ENCODE data around the gene ANP32A. TPM values are rescaled to one million over a fixed set of nuclear protein-coding genes. Genes with fewer than 3 reads are reported as not detected.

The ANP32A gene
- total RNA-seq, 1 experiment from 2014 or later: 220 TPM

- BruUV-seq (replicated peaks): no TSS peak
- peak overlapping the region; percentile 96 for H3K4me2 ChIP-seq (ENCODE audit: low read length)
- ATAC-seq (peak; percentile 31), DNase-seq (ENCODE audit: low read depth, low spot score) (no peak)
- H3K79me2 ChIP-seq (ENCODE audit: insufficient read depth, low read length): peaks cover 94% of the 10 kb centered on the region
- peak overlapping the region; percentile 72 to 82 for H3K4me3 ChIP-seq (replicated peaks in 1 of 2; ENCODE audit: low read depth in 1 of 2, low read length in 2 of 2)
- POLR2A ChIA-PET: no interaction called here
- no peaks in the 10 kb centered on the region for H3K9me2 ChIP-seq (ENCODE audit: insufficient read depth)
- peak overlapping the region; percentile 91 for H3K9ac ChIP-seq (ENCODE audit: low read length)
- H3K27ac ChIP-seq (ENCODE audit: low read depth, low read length): peak overlapping the region; percentile 96
- H3K4me1 ChIP-seq (ENCODE audit: control insufficient read depth in 1 of 2, insufficient read depth in 2 of 2, low read length in 2 of 2): peaks cover 22 to 46% of the 10 kb centered on the region in 2 experiments
- 0 out of 4 replicates have a peak, but pooled peaks cover 0 to 3% of the 10 kb centered on the region in 2 experiments for H3K36me3 ChIP-seq (ENCODE audit: control insufficient read depth in 1 of 2, insufficient read depth in 2 of 2, low read length in 2 of 2)
- no peaks in the 10 kb centered on the region for H3K9me3 ChIP-seq (ENCODE audit: control insufficient read depth in 1 of 2, insufficient read depth in 1 of 2, low read depth in 1 of 2, low read length in 2 of 2)
- no peaks in the 10 kb centered on the region for H3K27me3 ChIP-seq (ENCODE audit: insufficient read depth, low read length)
- RAD21 ChIA-PET (ENCODE audit: low non-redundant PET in 1 of 2, low total read pairs in 2 of 2, uncharacterized antibody in 2 of 2, unreplicated experiment in 2 of 2): interaction anchor here in 1 of 2 experiments (0.7 kb wide), 1 partner anchor 93 kb away, joined by 3 read pairs; no protein-coding TSS in a partner anchor
- intact Hi-C loops (cut with micrococcal nuclease): no loop called here
- no peak overlapping the region for H2AFZ ChIP-seq (ENCODE audit: low read depth, low read length, poor library complexity, severe bottlenecking)
- CTCF ChIA-PET: interaction anchor here (1.5 to 1.6 kb wide), 2 partner anchors 13 to 58 kb away, joined by 4 to 7 read pairs; no protein-coding TSS in a partner anchor
- peaks cover 11% of the 10 kb centered on the region; the same call in 1 of the 2 replicates for H4K20me1 ChIP-seq (ENCODE audit: insufficient read depth)
- no peak for TF ChIP-seq CEBPB (IDR thresholded peaks at IDR 0.05; ENCODE audit: low read depth)
- no peak for TF ChIP-seq EZH2 (IDR thresholded peaks at IDR 0.05)
- TF ChIP-seq SIN3A (IDR thresholded peaks at IDR 0.05; ENCODE audit: low read depth): no peak
- no peak for TF ChIP-seq CBX3 (IDR thresholded peaks at IDR 0.05; ENCODE audit: low read depth)
- TF ChIP-seq MAX (IDR thresholded peaks at IDR 0.05): peak; percentile 38
- no peak for TF ChIP-seq EZH2phosphoT487 (IDR thresholded peaks at IDR 0.05; ENCODE audit: borderline replicate concordance)
- TF ChIP-seq SP1 (IDR thresholded peaks at IDR 0.05; ENCODE audit: low read depth): no peak
- TF ChIP-seq RAD21 (IDR thresholded peaks at IDR 0.05; ENCODE audit: low read depth): no peak
- peak; percentile 51 for TF ChIP-seq POLR2AphosphoS5 (IDR thresholded peaks at IDR 0.05; ENCODE audit: low read depth, low read length)
- TF ChIP-seq FOSL1 (IDR thresholded peaks at IDR 0.05; ENCODE audit: low read depth): no peak
- TF ChIP-seq ZBTB33 (IDR thresholded peaks at IDR 0.05; ENCODE audit: extremely low read depth, insufficient replicate concordance, low read length): no peak
- no peak for TF ChIP-seq ATF3 (IDR thresholded peaks at IDR 0.05)
- TF ChIP-seq CTCF (IDR thresholded peaks at IDR 0.05 in 2 of 3, conservative IDR thresholded peaks at IDR 0.05 in 1 of 3; ENCODE audit: borderline replicate concordance in 1 of 3, insufficient read depth in 1 of 3, low read depth in 2 of 3, low read length in 2 of 3): no peak
- TF ChIP-seq SRF (IDR thresholded peaks at IDR 0.05; ENCODE audit: low read depth): no peak
- no peak for TF ChIP-seq ELF1 (IDR thresholded peaks at IDR 0.05; ENCODE audit: borderline replicate concordance, low read depth)
- peak; percentile 32 for TF ChIP-seq ZFX (IDR thresholded peaks at IDR 0.05)
- no peak for TF ChIP-seq REST (IDR thresholded peaks at IDR 0.05; ENCODE audit: low read depth)
- no peak for TF ChIP-seq POLR2A (IDR thresholded peaks at IDR 0.05; ENCODE audit: borderline replicate concordance, extremely low read depth, insufficient read depth, insufficient read length)
- TF ChIP-seq JUND (IDR thresholded peaks at IDR 0.05): no peak
- TF ChIP-seq EGR1 (IDR thresholded peaks at IDR 0.05; ENCODE audit: low read depth): no peak
- TF ChIP-seq ZNF274 (IDR thresholded peaks at IDR 0.05; ENCODE audit: low read depth, low read length): no peak
These were observed 3.2 kb downstream of the ANP32A start for GRCh38 chr15:68817304-68818065.
